Measurements from ENCODE around the gene SHISAL2A. TPM values are rescaled to one million over a fixed set of nuclear protein-coding genes. Genes with fewer than 3 reads are reported as not detected.

Gene SHISAL2A
- total RNA-seq, 2 experiments from 2014 or later = 10.8 to 11.4 TPM

DNA sequence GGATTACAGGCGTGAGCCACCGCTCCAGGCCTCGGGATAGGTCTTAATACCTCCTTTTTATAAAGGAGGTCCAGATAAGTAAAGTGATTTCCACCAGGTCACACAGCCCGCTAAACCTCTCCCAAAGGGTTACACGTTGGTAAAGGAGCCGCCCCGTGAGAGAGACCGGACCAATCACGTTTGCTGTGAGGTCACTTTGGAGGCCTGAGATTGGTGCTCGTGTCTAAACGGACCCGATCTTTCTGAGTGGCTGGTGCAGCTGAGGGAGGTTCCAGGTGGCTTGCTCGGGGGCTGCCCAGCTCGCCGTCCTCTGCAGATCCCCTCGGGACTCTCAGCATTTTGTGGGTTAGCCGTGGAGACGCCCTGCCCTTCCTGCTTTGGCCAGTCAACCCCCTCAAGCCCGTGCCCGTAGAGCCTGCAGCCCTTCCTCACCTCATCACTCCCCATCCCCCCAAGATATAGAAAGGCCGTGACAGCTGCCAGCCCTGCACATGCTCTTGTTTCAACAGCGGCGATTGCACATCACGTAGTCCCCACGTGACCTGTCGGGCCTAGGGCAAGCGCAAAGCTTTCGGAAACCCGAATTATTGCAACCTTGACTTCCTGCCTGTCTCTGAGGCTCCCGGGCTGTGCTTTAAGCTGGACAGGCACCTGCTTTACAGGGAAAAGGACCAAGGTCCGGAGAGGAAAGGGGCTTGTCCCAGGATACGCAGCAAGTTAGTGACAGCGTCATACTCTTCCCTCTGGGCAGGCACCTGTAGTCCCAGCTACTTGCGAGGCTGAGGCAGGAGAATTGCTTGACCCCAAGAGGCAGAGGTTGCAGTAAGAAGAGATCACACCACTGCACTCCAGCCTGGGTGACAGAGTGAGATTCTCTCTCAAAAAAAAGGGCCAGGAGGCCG, 70.2 kb downstream of the SHISAL2A start:
- Mint-ChIP-seq H3K27ac (peak overlapping the region; percentile 81), H3K4me3 (peak overlapping the region; percentile 72), H3K27me3 (peaks cover 3% of the 10 kb centered on the region), H3K9me3 (no peaks in the 10 kb centered on the region), H3K36me3 (ENCODE audit: low read depth) (no peaks in the 10 kb centered on the region), H3K4me1 (peaks cover 28% of the 10 kb centered on the region)
- ChIA-PET CTCF (interaction anchor here (0.6 to 1.6 kb wide), 9 partner anchors 9 to 279 kb away, joined by 3 to 12 read pairs (median 4); partner anchors contain the start of gene ECHDC2), POLR2A (interaction anchor here (0.6 to 2.2 kb wide), 16 partner anchors 9 to 670 kb away, joined by 3 to 24 read pairs (median 4); partner anchors contain the start of genes ECHDC2, KTI12, ORC1 and PRPF38A)
- DNase-seq = peak; percentile 87

DNA sequence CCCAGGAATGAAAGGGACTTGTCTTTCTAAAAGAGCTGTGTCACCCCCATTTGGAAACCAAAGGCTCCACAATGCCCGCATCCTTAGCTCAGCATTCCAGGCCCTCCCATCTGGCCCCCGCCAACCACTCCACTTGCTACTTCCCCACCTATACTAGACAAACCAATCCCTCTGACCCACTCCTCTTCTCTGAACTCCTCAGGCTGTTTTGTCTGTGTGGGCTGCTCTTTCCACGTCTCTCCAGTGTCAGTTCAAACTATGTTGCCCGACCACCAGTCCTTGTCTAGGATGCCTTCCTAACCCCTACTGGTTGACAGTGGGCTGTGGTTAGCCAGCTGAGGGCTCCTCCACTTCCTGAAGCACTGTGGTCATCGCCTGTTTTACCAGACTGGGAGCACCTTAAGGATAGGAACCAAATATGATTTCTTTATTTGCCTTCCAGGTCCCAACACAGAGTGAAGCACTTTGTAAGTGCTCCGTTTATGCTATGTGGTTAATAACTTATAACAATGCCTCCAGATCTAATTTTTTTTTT, 73.2 kb downstream of the SHISAL2A start:
- DNase-seq = no peak
- ChIA-PET POLR2A (interaction anchor here (1.0 kb wide), 1 partner anchor 302 kb away, joined by 3 read pairs; the partner anchor contains the start of genes ORC1 and PRPF38A), CTCF (no interaction called here)
- Mint-ChIP-seq H3K4me3 (no peak overlapping the region), H3K4me1 (peaks cover 16% of the 10 kb centered on the region), H3K27ac (no peak overlapping the region), H3K27me3 (peaks cover 2% of the 10 kb centered on the region), H3K9me3 (no peaks in the 10 kb centered on the region), H3K36me3 (ENCODE audit: low read depth) (no peaks in the 10 kb centered on the region)

Other genes starting within 250 kb of the SHISAL2A start
- gene ORC1, start 228.7 kb upstream of the SHISAL2A start, total RNA-seq = 10 to 100 TPM; 27.0 to 28.3 TPM
- gene PRPF38A, start 228.6 kb upstream of the SHISAL2A start, total RNA-seq = 10 to 100 TPM; 84.1 to 86.5 TPM
- gene TUT4, start 80.1 kb upstream of the SHISAL2A start, total RNA-seq = 10 to 100 TPM; 68.1 to 71.8 TPM
- gene GPX7, start 30.8 kb upstream of the SHISAL2A start, total RNA-seq = 10 to 100 TPM; 21.2 to 23.5 TPM
- 10 to 100 TPM; 13.6 TPM for gene COA7, start 65.2 kb downstream of the SHISAL2A start, total RNA-seq
- gene ZYG11B, start 93.3 kb downstream of the SHISAL2A start, total RNA-seq = 10 to 100 TPM; 12.7 to 12.8 TPM
- gene ZYG11A, start 209.6 kb downstream of the SHISAL2A start, total RNA-seq = under 1 TPM; 0.25 to 0.30 TPM